ENCODE measurements around the gene PRRT4.

Gene PRRT4

DNA sequence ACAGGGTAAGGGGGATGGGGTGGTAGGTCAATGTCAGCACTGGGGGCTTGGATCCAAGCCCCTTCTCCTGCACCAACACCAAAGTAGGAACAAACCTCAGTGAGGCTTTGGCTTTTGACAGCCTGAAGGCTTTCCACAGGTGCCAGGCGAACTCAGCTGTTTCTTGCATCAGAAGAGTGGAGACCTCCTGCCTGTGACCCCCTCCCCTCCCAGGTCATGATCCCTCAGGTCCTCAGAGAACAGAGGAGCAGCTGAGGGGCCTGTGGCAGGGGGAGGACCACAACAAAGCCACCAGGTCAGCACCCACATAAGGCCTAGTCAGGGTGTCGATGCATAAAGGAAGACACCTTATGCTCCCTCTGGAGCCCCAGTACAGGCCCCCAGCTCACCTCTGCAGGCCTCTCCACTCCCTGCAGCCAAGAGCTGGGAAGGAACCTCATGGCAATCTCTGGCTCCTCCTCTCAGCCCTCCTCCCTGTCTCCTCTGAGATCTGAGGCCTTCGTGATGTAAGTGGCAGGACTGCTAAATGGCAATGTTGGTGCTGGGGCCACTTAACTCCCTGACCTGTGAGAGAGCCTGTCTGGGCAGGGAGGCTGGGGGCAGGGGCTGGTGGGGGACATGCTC lies 19.1 kb upstream of the PRRT4 start:
- FAIRE-seq (no peak), DNase-seq (ENCODE audit: insufficient read length, low spot score) (no peak)

GRCh38 chr7:128379900-128380479 lies 18.5 kb upstream of the PRRT4 start:
- no peak for TF ChIP-seq CTCF (IDR thresholded peaks at IDR 0.05; ENCODE audit: insufficient read depth, missing control alignments)
- DNase-seq (ENCODE audit: insufficient read length, low spot score) (no peak), FAIRE-seq (no peak)

More for the DNA sequence above, 19.1 kb upstream of the PRRT4 start:
- no peak for TF ChIP-seq CTCF (IDR thresholded peaks at IDR 0.05; ENCODE audit: insufficient read depth, missing control alignments)

- no peak for FAIRE-seq
- no peak for TF ChIP-seq CTCF (IDR thresholded peaks at IDR 0.05; ENCODE audit: insufficient read depth, missing control alignments)
- no peak for DNase-seq (ENCODE audit: insufficient read length, low spot score)
These were observed 17.1 kb upstream of the PRRT4 start for GRCh38 chr7:128378637-128379036.

GRCh38 chr7:128376077-128376476 lies 14.6 kb upstream of the PRRT4 start:
- no peak for DNase-seq (ENCODE audit: insufficient read length, low spot score)
- FAIRE-seq = no peak
- no peak for TF ChIP-seq CTCF (IDR thresholded peaks at IDR 0.05; ENCODE audit: insufficient read depth, missing control alignments)

- TF ChIP-seq CTCF (IDR thresholded peaks at IDR 0.05; ENCODE audit: insufficient read depth, missing control alignments) = no peak
- DNase-seq (ENCODE audit: insufficient read length, low spot score) (no peak), FAIRE-seq (no peak)
These were observed 12.6 kb upstream of the PRRT4 start for GRCh38 chr7:128374041-128374440.

DNA sequence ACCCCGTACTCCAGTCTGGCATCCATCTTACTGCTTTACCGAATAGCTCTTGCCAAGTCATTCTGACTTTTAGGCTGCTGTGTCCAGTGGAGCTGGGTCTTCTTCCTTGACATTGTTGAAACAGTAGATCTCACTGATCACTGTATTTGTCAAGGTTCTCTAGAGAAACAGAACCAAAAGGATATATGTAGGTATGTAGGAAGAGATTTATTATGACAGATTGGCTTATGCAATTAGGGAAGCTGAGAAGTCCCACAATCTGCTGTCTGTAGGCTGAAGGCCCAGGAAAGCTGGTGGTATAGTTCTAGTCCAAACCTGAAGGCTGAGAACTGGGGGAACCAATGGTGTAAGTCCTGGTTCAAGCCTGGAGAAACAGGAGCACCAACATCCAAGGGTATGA lies 12.1 kb upstream of the PRRT4 start:
- DNase-seq (ENCODE audit: insufficient read length, low spot score) (no peak), FAIRE-seq (no peak)
- no peak for TF ChIP-seq CTCF (IDR thresholded peaks at IDR 0.05; ENCODE audit: insufficient read depth, missing control alignments)

DNA sequence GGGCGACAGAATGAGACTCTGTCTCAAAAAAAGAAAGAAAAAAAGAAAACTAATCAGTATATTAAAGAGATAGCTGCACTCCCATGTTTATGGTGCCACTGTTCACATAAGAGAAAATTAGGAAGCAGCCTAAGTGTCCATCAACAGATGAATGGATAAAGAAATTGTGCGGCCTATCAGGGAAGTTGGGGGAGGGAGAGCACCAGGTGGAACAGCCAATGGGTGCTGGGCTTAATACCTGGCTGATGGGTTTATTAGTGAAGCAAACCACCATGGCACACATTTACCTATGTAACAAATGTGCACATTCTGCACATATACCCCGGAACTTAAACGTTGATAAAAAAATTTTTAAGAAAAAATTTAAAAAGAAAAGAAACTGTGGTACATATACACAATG lies 9.0 kb upstream of the PRRT4 start:
- FAIRE-seq = no peak

More for the DNA sequence above, 9.0 kb upstream of the PRRT4 start:
- TF ChIP-seq CTCF (IDR thresholded peaks at IDR 0.05; ENCODE audit: insufficient read depth, missing control alignments) = no peak
- DNase-seq (ENCODE audit: insufficient read length, low spot score) = no peak
